Activated T-cell treated with anti-CD3 and anti-CD28 coated beads, Interleukin-2, amount 50 U/mL, for 72 hours (primary cell): ENCODE measurements around the gene DPM3. TPM values are rescaled to one million over a fixed set of nuclear protein-coding genes. Genes with fewer than 3 reads are reported as not detected.
"Not testable (repeated sequence)": the region's sequence is repeated elsewhere in the genome, so short reads cannot be mapped to it uniquely, and the experiment has no call there.

Experiments
- ATAC-seq, 2 donors: fragments of 150-1000 bp; cut with Tn5 transposase; replicated peaks in 1 of 2; 2 replicates each; pipeline ENCODE4 v1.10.0; 2021; ENCODE audit warnings: moderate library complexity in 2 of 2, mild to moderate bottlenecking in 1 of 2
- DNase-seq, 2 donors: peaks; one replicate each; pipeline ENCODE4 v3.0.0; 2021 to 2022; ENCODE audit warnings: mixed read lengths in 1 of 2
- H3K27ac Mint-ChIP-seq: one replicate; pipeline ENCODE4 v1.8.0; 2022; ENCODE audit warnings: mild to moderate bottlenecking, moderate library complexity, mixed read lengths
- H3K27me3 Mint-ChIP-seq: one replicate; pipeline ENCODE4 v1.8.0; 2022; ENCODE audit warnings: low read depth, mixed read lengths
- H3K36me3 Mint-ChIP-seq, 2 donors: one replicate each; pipeline ENCODE4 v1.8.0; 2022; ENCODE audit warnings: mixed read lengths in 2 of 2, mild to moderate bottlenecking in 1 of 2; ENCODE audit not compliant: insufficient read depth in 2 of 2
- H3K4me1 Mint-ChIP-seq: one replicate; pipeline ENCODE4 v1.8.0; 2022; ENCODE audit warnings: low read depth, mixed read lengths
- H3K4me3 Mint-ChIP-seq, 2 donors: one replicate each; pipeline ENCODE4 v1.8.0; 2022; ENCODE audit warnings: mild to moderate bottlenecking in 2 of 2, mixed read lengths in 2 of 2, moderate library complexity in 2 of 2
- H3K9me3 Mint-ChIP-seq, 2 donors: one replicate each; pipeline ENCODE4 v1.8.0; 2022; ENCODE audit warnings: mixed read lengths in 2 of 2
- total RNA-seq, 2 donors: library from RNA; stranded (reverse); gene quantifications; one replicate each; pipeline ENCODE4 v1.2.3, GENCODE V29; 2022

The DPM3 gene
- total RNA-seq, 2 donors from 2014 or later = 49.4 to 58.9 TPM

- Mint-ChIP-seq H3K4me3 (no peak overlapping the region), H3K4me1 (no peaks in the 10 kb centered on the region), H3K9me3 (peaks cover 0 to 2% of the 10 kb centered on the region in 2 donors), H3K27me3 (no peaks in the 10 kb centered on the region), H3K36me3 (no peaks in the 10 kb centered on the region), H3K27ac (no peak overlapping the region)
- DNase-seq = no peak
- ATAC-seq = no peak
Observed at GRCh38 chr1:155160128-155160527, 19.8 kb upstream of the DPM3 start.

- H3K27ac Mint-ChIP-seq = no peak overlapping the region
- H3K4me1 Mint-ChIP-seq = no peaks in the 10 kb centered on the region
- peaks cover 0 to 2% of the 10 kb centered on the region in 2 donors for H3K9me3 Mint-ChIP-seq
- H3K4me3 Mint-ChIP-seq = no peak overlapping the region
- H3K36me3 Mint-ChIP-seq = no peaks in the 10 kb centered on the region
- DNase-seq = no peak
- no peak for ATAC-seq
- no peaks in the 10 kb centered on the region for H3K27me3 Mint-ChIP-seq
Observed at GRCh38 chr1:155158991-155159390, 18.7 kb upstream of the DPM3 start.

DNA sequence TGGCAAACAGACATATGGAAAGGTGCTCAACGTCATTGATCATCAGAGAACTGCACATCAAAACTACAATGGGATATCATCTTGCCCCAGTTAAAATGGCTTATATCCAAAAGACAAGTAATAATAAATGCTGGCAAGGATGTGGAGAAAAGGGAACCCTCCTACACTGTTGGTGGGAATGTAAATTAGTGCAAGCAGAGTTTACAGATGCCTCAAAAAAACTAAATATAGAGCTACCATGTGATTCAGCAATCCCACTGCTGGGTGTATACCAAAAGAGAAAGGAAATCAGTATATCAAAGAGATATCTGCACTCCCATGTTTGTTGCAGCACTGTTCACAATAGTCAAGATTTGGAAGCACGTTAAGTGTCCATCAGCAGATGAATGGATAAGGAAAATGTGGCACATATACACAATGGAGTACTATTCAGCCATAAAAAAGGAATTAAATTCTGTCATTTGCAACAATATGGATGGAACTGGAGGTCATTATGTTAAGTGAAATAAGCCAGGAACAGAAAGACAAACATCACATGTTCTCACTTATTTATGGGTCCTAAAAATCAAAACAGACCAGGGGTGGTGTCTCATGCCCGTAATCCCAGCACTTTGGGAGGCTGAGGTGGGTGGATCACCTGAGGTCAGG, 15.8 kb upstream of the DPM3 start:
- H3K4me1 Mint-ChIP-seq, H3K4me3 Mint-ChIP-seq, DNase-seq, H3K9me3 Mint-ChIP-seq, H3K36me3 Mint-ChIP-seq, ATAC-seq, H3K27me3 Mint-ChIP-seq, H3K27ac Mint-ChIP-seq: not testable (repeated sequence)

DNA sequence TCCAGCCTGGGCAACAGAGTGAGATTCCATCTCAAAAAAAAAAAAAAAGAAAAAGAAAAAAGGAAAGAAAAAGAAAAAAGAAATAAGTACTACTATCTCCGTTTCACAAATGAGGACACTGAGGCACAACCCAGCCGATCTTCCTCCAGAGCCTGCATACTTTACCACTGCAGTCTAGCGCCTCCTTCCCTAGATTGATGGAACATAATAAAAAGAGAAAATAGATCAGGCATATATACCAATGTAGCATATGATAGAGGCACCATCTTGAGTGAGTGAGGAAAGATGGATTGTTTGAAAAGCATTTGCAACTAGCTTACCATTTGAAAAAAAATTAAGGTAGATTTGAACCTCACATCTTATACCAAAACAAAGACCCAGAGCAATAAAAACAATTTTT, 5.2 kb upstream of the DPM3 start:
- H3K4me3 Mint-ChIP-seq = no peak overlapping the region
- H3K27me3 Mint-ChIP-seq = peaks cover 6% of the 10 kb centered on the region
- H3K4me1 Mint-ChIP-seq = peaks cover 8% of the 10 kb centered on the region
- H3K27ac Mint-ChIP-seq = no peak overlapping the region
- H3K9me3 Mint-ChIP-seq = no peaks in the 10 kb centered on the region
- DNase-seq (no peak), ATAC-seq (no peak)
- H3K36me3 Mint-ChIP-seq = no peaks in the 10 kb centered on the region

- Mint-ChIP-seq H3K4me3 (no peak overlapping the region), H3K9me3 (no peaks in the 10 kb centered on the region), H3K36me3 (peaks cover 0 to 5% of the 10 kb centered on the region in 2 donors), H3K27me3 (peaks cover 6% of the 10 kb centered on the region), H3K27ac (no peak overlapping the region), H3K4me1 (peaks cover 35% of the 10 kb centered on the region)
- ATAC-seq (no peak), DNase-seq (no peak)
Observed at GRCh38 chr1:155141749-155142148, 1.4 kb upstream of the DPM3 start.

DNA sequence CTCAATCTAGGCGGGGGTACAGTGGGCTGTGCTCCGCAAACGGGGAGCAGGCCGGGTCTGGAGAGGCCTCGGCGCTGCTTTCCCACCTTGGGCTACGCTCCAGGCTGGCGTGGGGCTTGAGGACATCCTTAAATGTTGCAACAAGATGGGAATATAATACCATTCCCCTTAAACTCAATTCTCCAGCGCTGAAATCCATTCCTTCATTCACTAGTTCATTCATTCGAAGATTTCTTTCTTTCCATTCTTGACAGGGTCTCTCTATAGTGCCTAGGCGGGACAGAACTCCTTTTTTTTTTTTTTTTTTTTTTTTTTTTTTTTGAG, 261 bp upstream of the DPM3 start:
- H3K36me3 Mint-ChIP-seq = peaks cover 1 to 7% of the 10 kb centered on the region in 2 donors
- DNase-seq = no peak
- peak overlapping the region; percentile 42 for H3K27ac Mint-ChIP-seq
- H3K27me3 Mint-ChIP-seq = peaks cover 4% of the 10 kb centered on the region
- H3K4me1 Mint-ChIP-seq = peaks cover 40% of the 10 kb centered on the region
- peak overlapping the region; percentile 75 to 90 for H3K4me3 Mint-ChIP-seq
- no peaks in the 10 kb centered on the region for H3K9me3 Mint-ChIP-seq
- no peak for ATAC-seq

GRCh38 chr1:155137154-155137949, 3.0 kb downstream of the DPM3 start:
- H3K4me3 Mint-ChIP-seq = peak overlapping the region; percentile 92
- DNase-seq (no peak), ATAC-seq (no peak)
- peak overlapping the region; percentile 97 for H3K27ac Mint-ChIP-seq
- no peaks in the 10 kb centered on the region for H3K27me3 Mint-ChIP-seq
- peaks cover 49% of the 10 kb centered on the region for H3K4me1 Mint-ChIP-seq
- peaks cover 7 to 10% of the 10 kb centered on the region in 2 donors for H3K36me3 Mint-ChIP-seq
- no peaks in the 10 kb centered on the region for H3K9me3 Mint-ChIP-seq

DNA sequence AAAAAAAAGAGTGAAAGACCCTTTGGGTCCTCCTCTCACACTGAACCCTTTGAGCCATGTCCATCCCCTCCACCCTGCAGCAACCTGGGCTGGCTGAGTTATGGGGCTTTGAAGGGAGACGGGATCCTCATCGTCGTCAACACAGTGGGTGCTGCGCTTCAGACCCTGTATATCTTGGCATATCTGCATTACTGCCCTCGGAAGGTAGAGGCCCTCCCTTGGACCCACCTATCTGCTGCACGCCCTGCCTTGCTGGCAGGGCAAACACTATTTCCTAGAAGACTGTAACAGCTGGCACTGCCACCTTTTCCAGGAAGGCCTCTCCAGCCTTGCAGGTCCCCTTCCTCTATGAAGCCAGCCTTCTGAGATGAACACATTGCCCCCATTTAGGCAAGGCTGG, 3.6 kb downstream of the DPM3 start:
- H3K36me3 Mint-ChIP-seq = peaks cover 7 to 10% of the 10 kb centered on the region in 2 donors
- no peaks in the 10 kb centered on the region for H3K27me3 Mint-ChIP-seq
- no peaks in the 10 kb centered on the region for H3K9me3 Mint-ChIP-seq
- peak overlapping the region; percentile 97 for H3K27ac Mint-ChIP-seq
- H3K4me1 Mint-ChIP-seq = peaks cover 49% of the 10 kb centered on the region
- no peak for DNase-seq
- ATAC-seq = no peak
- H3K4me3 Mint-ChIP-seq = peak overlapping the region; percentile 92

GRCh38 chr1:155135415-155136028, 4.8 kb downstream of the DPM3 start, which contains the start of gene SLC50A1:
Gene SLC50A1, plus strand, starts transcription at chr1:155135852. Its CDS starts 60 bp downstream, at chr1:155135912.
- peak; percentile 97 for DNase-seq
- Mint-ChIP-seq H3K27me3 (no peaks in the 10 kb centered on the region), H3K9me3 (no peaks in the 10 kb centered on the region), H3K36me3 (peaks cover 7 to 10% of the 10 kb centered on the region in 2 donors), H3K4me1 (peaks cover 46% of the 10 kb centered on the region), H3K4me3 (peak within 1 kb of the TSS; percentile 92), H3K27ac (peak within 1 kb of the TSS; percentile 97)
- peak; percentile 81 to 85 for ATAC-seq

- H3K27ac Mint-ChIP-seq = peak overlapping the region; percentile 97
- peak; percentile 43 to 57 for ATAC-seq
Observed at GRCh38 chr1:155134880-155135414, 5.4 kb downstream of the DPM3 start.

GRCh38 chr1:155134322-155134721, 6.0 kb downstream of the DPM3 start:
- peak overlapping the region; percentile 97 for H3K27ac Mint-ChIP-seq
- no peak for ATAC-seq

More at GRCh38 chr1:155134880-155135414, 5.4 kb downstream of the DPM3 start:
- peak overlapping the region; percentile 92 for H3K4me3 Mint-ChIP-seq
- peaks cover 44% of the 10 kb centered on the region for H3K4me1 Mint-ChIP-seq
- peak; percentile 74 to 75 for DNase-seq
- peaks cover 7 to 9% of the 10 kb centered on the region in 2 donors for H3K36me3 Mint-ChIP-seq
- no peaks in the 10 kb centered on the region for H3K27me3 Mint-ChIP-seq
- no peaks in the 10 kb centered on the region for H3K9me3 Mint-ChIP-seq

DNA sequence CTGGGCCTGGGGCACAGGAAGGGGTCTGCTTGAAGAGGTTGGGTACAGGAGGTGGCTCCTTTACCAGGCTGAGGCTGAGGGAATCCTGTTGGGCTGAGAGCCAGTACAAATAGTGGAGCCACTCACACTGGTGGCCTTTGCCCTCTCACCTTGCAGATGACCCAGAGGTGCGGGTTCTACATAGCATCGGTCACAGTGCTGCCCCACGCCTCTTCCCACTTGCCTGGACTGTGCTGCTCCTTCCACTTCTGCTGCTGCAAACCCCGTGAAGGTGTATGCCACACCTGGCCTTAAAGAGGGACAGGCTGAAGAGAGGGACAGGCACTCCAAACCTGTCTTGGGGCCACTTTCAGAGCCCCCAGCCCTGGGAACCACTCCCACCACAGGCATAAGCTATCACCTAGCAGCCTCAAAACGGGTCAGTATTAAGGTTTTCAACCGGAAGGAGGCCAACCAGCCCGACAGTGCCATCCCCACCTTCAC, 6.5 kb downstream of the DPM3 start:
- H3K27ac Mint-ChIP-seq = no peak overlapping the region
- H3K9me3 Mint-ChIP-seq = no peaks in the 10 kb centered on the region
- peak overlapping the region in 1 of 2 donors; percentile 40 for H3K4me3 Mint-ChIP-seq
- ATAC-seq (no peak), DNase-seq (no peak)
- peaks cover 7 to 9% of the 10 kb centered on the region in 2 donors for H3K36me3 Mint-ChIP-seq
- peaks cover 46% of the 10 kb centered on the region for H3K4me1 Mint-ChIP-seq
- peaks cover 2% of the 10 kb centered on the region for H3K27me3 Mint-ChIP-seq

More at GRCh38 chr1:155134322-155134721, 6.0 kb downstream of the DPM3 start:
- DNase-seq = no peak
- Mint-ChIP-seq H3K27me3 (no peaks in the 10 kb centered on the region), H3K4me1 (peaks cover 46% of the 10 kb centered on the region), H3K9me3 (no peaks in the 10 kb centered on the region), H3K36me3 (peaks cover 7 to 9% of the 10 kb centered on the region in 2 donors), H3K4me3 (peak overlapping the region; percentile 92)

DNA sequence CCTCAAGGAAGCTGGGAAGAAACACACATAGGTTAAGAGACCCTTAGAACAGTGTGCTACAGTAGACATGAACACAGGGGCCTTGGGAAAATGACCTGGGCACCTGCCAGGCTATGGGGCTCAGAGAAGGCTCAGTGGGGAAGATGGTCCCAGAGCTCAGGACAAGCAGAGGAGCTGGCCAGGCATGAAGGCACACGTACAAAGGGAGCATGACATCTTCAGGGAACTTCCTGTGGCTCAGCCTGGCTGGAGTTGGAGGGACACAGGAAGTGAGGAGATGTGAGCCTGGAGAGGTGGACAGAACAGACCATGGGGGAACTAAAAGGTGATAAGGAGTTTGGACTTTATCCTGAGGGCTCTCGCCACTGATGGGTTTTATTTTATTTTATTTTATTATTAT, 8.5 kb downstream of the DPM3 start:
- ATAC-seq (no peak), DNase-seq (no peak)
- H3K27ac Mint-ChIP-seq = no peak overlapping the region
- peaks cover 16% of the 10 kb centered on the region for H3K27me3 Mint-ChIP-seq
- peaks cover 42% of the 10 kb centered on the region for H3K4me1 Mint-ChIP-seq
- peaks cover 6 to 7% of the 10 kb centered on the region in 2 donors for H3K36me3 Mint-ChIP-seq
- H3K9me3 Mint-ChIP-seq = no peaks in the 10 kb centered on the region
- H3K4me3 Mint-ChIP-seq = no peak overlapping the region
